Lung (tissue), 12 donors: ENCODE results near the gene LSG1. TPM values are rescaled to one million over a fixed set of nuclear protein-coding genes. Genes with fewer than 3 reads are reported as not detected.
"Not testable (repeated sequence)": the region's sequence is repeated elsewhere in the genome, so short reads cannot be mapped to it uniquely, and the experiment has no call there.

Experiments
- ATAC-seq: fragments of 200-7000 bp; cut with Tn5 transposase; one replicate; pipeline ENCODE4 v1.9.1; 2020; ENCODE audit warnings: moderate number of reproducible peaks; ENCODE audit not compliant: insufficient read depth, low FRiP score
- DNase-seq, 3 donors: peaks; one replicate each; pipeline ENCODE4 v3.0.0-alpha.2; 2013 to 2017
- H3K27ac ChIP-seq, 2 donors: one replicate each; pipeline ENCODE4 v1.5.1; 2013; ENCODE audit warnings: mild to moderate bottlenecking in 2 of 2, moderate library complexity in 2 of 2, control low read depth in 1 of 2, inconsistent platforms in 1 of 2, low read depth in 1 of 2, low read length in 1 of 2
- H3K27me3 ChIP-seq, 3 donors: one replicate each; pipeline ENCODE4 v1.5.1; 2013; ENCODE audit warnings: low read length in 2 of 3; ENCODE audit not compliant: control insufficient read depth in 3 of 3, insufficient read depth in 3 of 3
- H3K36me3 ChIP-seq, 4 donors: one replicate each; pipeline ENCODE4 v1.5.1; 2013; ENCODE audit warnings: low read length in 4 of 4, mild to moderate bottlenecking in 1 of 4, moderate library complexity in 1 of 4; ENCODE audit not compliant: control insufficient read depth in 4 of 4, insufficient read depth in 4 of 4
- H3K4me1 ChIP-seq, 5 donors: one replicate each; pipeline ENCODE4 v1.5.1; 2013; ENCODE audit warnings: low read length in 5 of 5, mild to moderate bottlenecking in 2 of 5, moderate library complexity in 1 of 5; ENCODE audit not compliant: control insufficient read depth in 5 of 5, insufficient read depth in 5 of 5
- H3K4me3 ChIP-seq: one replicate; pipeline ENCODE4 v1.5.1; 2013; ENCODE audit warnings: mild to moderate bottlenecking, control low read depth, moderate library complexity
- H3K9ac ChIP-seq, 2 donors: one replicate each; pipeline ENCODE4 v1.5.1; 2013; ENCODE audit warnings: low read length in 2 of 2, control low read depth in 1 of 2; ENCODE audit not compliant: insufficient read depth in 1 of 2
- H3K9me3 ChIP-seq, 4 donors: one replicate each; pipeline ENCODE4 v1.5.1; 2013; ENCODE audit warnings: low read length in 3 of 4, mild to moderate bottlenecking in 1 of 4, moderate library complexity in 1 of 4; ENCODE audit not compliant: control insufficient read depth in 4 of 4, insufficient read depth in 3 of 4
- CTCF ChIP-seq: IDR thresholded peaks from 2 replicates; pipeline ENCODE4 v1.5.1; 2012; ENCODE audit warnings: mild to moderate bottlenecking; ENCODE audit errors: control extremely low read depth, extremely low read depth
- WGBS, 2 donors: extraction: QIAGEN DNeasy Blood & Tissue Kit; methylation state at CpG; one replicate each; pipeline ENCODE4 v1.1.7; 2013; 5-methylcytosine and 5-hydroxymethylcytosine counted together
- polyA plus RNA-seq, 2 donors: library from polyadenylated mRNA; stranded (reverse); fragments of 200-250 nt; gene quantifications; one replicate each; pipeline ENCODE4 v1.2.1, GENCODE V29; 2013
- total RNA-seq, 2 donors: library from RNA; depleted of rRNA in 1 of 2; stranded (reverse); fragments of >200 nt in 1 of 2; gene quantifications; one replicate each; pipeline ENCODE4 v1.2.1, GENCODE V29; 2014 to 2021
- donor health status: control.
- donor health status: control.
- donor health status: Bipolar disorder and iron deficiency.
- donor health status: healthy.
- donor health status: DM: yes; HTN: yes; CAD: no.

The LSG1 gene
- total and polyA plus RNA-seq, 4 donors, result 19.4 to 37.4 (median 24.5) TPM

- H3K4me3 ChIP-seq, result no peak overlapping the region
- no peak for TF ChIP-seq CTCF
- peak; percentile 72 for ATAC-seq
- peaks cover 0 to 6% (median 2%) of the 10 kb centered on the region in 4 donors for H3K36me3 ChIP-seq
- H3K4me1 ChIP-seq, result peaks cover 0 to 4% (median 0%) of the 10 kb centered on the region in 5 donors
- H3K9ac ChIP-seq, result no peak overlapping the region
- no peaks in the 10 kb centered on the region for H3K9me3 ChIP-seq
- no peaks in the 10 kb centered on the region for H3K27me3 ChIP-seq
- H3K27ac ChIP-seq, result no peak overlapping the region
- 73 to 88% methylated on average over 10 of the region's 10 CpGs for WGBS, 2 donors
- peak in 2 of 3 donors; percentile 29 to 30 for DNase-seq
Measured at GRCh38 chr3:194607592-194608389, 64.2 kb downstream of the LSG1 start.

- 78 to 80% methylated on average over 3 of the region's 3 CpGs for WGBS, 2 donors
Measured at GRCh38 chr3:194606941-194607340, 65.0 kb downstream of the LSG1 start.

GRCh38 chr3:194606163-194606562, 65.8 kb downstream of the LSG1 start:
- Histone ChIP-seq H3K4me3 (no peak overlapping the region), H3K9ac (no peak overlapping the region), H3K9me3 (no peaks in the 10 kb centered on the region), H3K36me3 (peaks cover 0 to 6% (median 2%) of the 10 kb centered on the region in 4 donors), H3K27me3 (no peaks in the 10 kb centered on the region), H3K27ac (no peak overlapping the region), H3K4me1 (peaks cover 0 to 7% (median 0%) of the 10 kb centered on the region in 5 donors)
- ATAC-seq (no peak), DNase-seq (no peak)
- TF ChIP-seq CTCF, result no peak
- WGBS, 2 donors, result 84 to 85% methylated on average over 8 of the region's 8 CpGs

More at GRCh38 chr3:194606941-194607340, 65.0 kb downstream of the LSG1 start:
- H3K9ac ChIP-seq, result no peak overlapping the region
- no peaks in the 10 kb centered on the region for H3K27me3 ChIP-seq
- DNase-seq, result no peak
- no peak for ATAC-seq
- TF ChIP-seq CTCF, result no peak
- no peaks in the 10 kb centered on the region for H3K9me3 ChIP-seq
- H3K27ac ChIP-seq, result no peak overlapping the region
- H3K4me1 ChIP-seq, result peaks cover 0 to 7% (median 0%) of the 10 kb centered on the region in 5 donors
- no peak overlapping the region for H3K4me3 ChIP-seq
- peaks cover 0 to 6% (median 2%) of the 10 kb centered on the region in 4 donors for H3K36me3 ChIP-seq

GRCh38 chr3:194605314-194605713, 66.7 kb downstream of the LSG1 start:
- not testable (repeated sequence) for ATAC-seq, H3K4me1 ChIP-seq, H3K27ac ChIP-seq, H3K36me3 ChIP-seq, H3K9ac ChIP-seq, DNase-seq, H3K4me3 ChIP-seq, H3K27me3 ChIP-seq, H3K9me3 ChIP-seq
- 94 to 97% methylated on average over 7 of the region's 7 CpGs for WGBS, 2 donors
